ENCODE data around the gene SLC25A36.
A peak's percentile ranks its signal among the peaks of the same experiment; 100 is the strongest.

SLC25A36 gene

GRCh38 chr3:140941434-140942220 lies at the start of gene SLC25A36:
Gene SLC25A36, plus strand, starts transcription at chr3:140941836. Its CDS starts 219 bp downstream, at chr3:140942055.
- DNase-seq: peak; percentile 96 to 97

DNA sequence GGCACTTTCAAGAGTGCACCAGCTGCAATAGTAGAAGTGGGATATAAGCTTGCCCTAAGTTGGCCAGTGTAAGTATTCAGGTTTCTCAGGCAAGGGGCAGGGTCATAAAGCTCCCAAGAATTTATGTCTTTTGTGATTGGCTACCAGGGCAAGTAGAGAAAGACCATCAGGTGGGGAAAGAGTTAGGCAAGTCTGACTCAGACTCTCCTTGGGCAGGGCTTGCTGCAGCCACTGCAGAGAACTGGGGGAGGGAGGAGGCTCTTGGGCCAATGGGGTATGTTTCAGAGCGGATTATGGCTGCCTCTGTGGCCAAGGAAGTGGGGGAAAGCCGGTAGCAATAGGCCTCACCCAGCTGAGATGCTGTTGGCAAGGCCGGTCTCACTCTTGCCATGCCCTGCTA lies 44.6 kb upstream of the SLC25A36 start:
- no peak for DNase-seq

DNA sequence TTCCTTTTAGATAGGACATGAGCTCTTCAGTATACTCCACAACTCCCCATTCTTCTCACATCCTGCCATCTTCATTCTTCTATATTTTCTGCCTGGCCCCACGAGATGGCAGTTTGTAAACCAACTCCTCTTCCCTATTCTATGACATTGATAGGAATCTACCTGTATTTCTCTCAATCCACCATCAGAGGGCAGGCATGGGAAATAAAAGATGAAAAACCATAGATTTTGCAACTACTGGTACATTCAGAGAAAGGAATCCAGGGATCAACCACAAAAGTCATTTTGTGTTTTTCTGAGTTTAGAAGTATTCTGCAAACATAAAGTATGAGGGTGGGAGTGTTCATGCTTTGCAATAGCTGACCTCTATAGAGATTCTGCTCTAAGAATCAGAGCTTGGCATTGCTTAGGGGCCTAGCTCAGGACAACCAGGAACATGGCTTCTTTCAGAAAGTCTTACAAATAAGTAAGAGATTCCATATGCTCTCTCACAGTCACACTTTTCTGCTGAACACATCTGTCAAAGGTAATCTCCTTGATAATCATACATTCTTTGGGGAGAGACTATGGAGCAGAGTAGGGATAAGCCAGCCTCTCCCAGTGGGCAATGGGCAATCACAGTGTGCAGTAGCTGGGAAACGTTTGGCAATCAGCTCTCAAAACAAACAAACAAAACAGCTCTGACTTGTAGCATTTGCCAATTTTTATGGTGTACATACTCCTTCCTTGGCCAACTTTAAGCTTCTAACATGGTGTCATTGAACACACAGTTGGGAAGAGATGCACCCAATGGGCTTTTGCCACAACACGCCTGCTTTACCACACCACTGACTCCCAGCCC lies 43.1 kb upstream of the SLC25A36 start:
- peak; percentile 70 to 86 for DNase-seq

DNA sequence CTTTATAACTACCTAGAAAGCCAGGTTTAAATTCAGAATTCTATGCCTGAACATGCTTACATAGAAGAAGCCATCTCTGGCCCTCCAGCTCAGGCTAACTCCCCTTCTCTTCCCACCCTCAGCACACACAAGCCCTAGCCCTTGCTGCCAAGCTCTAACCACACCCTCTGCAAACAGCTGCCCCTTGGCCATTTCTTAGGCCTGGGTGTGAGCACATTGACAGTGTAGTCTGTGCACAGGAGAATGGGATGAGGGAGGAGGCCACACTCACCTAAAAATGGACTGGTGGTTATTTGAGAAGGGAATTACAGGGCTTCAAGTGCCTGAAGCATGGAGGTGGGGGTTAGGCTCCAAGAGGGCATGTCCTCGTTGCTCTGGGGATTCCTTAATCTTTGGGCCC lies 42.3 kb upstream of the SLC25A36 start:
- DNase-seq: no peak

DNA sequence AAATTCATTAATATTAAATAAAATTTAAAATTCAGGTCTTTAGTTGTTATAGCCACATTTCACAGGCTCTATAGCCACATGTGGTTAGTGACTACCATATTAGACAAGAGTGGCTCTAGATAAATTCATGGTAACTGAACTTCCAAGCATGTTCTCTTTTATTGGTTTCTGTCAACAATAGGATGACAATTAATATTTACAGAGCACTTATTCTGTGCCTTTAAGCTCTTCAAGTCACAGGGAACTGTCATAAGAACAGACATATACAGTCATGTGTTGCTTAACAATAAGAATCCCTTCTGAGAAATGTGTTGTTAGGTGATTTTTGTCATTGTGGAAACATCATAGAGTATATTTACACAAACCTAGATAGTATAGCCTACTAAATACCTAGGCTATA lies 38.8 kb upstream of the SLC25A36 start:
- no peak for DNase-seq

GRCh38 chr3:140903196-140903595 lies 38.4 kb upstream of the SLC25A36 start:
- DNase-seq: no peak

- no peak for DNase-seq
These were observed 37.1 kb upstream of the SLC25A36 start for GRCh38 chr3:140904521-140904920.

- no peak for DNase-seq
These were observed 36.1 kb upstream of the SLC25A36 start for GRCh38 chr3:140905559-140905958.

DNA sequence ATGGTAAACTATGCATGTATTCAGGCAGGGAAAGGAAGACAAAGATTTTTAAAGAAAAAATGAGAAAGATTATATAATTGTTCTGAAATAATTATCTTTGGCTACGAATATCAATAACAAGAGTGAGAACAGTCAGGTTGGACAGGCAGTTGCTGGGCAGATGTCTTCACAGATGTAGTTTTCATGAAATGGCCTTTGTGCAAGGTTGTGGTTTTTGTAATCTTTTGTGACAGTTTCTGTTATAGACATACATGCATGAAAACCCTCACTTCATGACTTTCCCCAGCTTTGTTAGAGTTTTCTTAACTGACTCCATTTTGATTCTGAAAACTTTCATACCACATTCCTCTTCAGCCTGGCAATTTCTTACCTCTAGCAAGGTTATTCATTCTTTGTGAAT lies 34.9 kb upstream of the SLC25A36 start:
- no peak for DNase-seq

GRCh38 chr3:140910860-140911259 lies 30.8 kb upstream of the SLC25A36 start:
- peak; percentile 1 to 9 for DNase-seq

- no peak for DNase-seq
These were observed 29.8 kb upstream of the SLC25A36 start for GRCh38 chr3:140911822-140912221.

DNA sequence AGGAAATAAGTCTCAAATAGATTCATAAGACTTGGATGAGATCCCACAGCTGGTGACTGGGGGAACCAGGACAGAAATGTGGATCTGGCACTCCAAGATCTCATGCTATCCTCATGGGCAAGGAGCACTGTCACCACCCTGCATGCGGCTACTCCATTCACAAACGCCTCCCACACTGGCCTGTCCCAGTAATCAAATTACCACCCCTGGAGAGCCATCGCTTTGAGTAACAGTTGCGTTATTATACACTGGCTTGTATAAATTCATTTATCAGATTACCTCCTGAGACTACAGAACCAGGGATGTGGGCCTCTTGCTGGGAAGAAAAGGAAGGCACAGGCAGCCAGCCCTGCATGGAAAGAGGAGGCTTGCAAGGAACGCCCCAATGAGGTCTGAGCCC lies 27.9 kb upstream of the SLC25A36 start:
- DNase-seq: no peak

DNA sequence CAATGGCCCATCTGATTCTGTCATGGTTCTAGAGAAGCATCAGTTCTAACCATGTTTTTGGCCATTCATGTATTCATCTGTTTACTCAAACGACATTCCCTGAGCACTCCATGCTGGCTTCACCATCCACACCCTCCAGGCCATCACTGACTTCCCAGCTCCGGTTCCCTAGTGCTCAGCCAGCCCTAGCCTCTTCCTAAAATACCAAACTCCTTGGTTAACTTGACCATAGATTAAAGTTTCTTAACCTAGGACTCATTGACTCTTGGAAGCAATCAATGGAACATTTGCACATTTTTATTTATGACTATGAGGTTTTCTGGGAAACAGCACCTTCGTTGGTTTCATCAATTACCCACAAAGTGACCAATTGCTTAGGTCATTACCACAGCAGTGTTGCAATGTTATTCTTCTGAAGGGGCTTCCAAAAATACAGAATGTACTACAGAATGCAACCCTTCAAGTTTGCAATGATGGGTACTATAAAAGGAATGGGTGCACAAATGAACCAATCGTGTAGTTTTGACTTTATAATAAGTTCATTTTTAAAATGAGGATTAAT lies 27.2 kb upstream of the SLC25A36 start:
- DNase-seq: no peak

DNA sequence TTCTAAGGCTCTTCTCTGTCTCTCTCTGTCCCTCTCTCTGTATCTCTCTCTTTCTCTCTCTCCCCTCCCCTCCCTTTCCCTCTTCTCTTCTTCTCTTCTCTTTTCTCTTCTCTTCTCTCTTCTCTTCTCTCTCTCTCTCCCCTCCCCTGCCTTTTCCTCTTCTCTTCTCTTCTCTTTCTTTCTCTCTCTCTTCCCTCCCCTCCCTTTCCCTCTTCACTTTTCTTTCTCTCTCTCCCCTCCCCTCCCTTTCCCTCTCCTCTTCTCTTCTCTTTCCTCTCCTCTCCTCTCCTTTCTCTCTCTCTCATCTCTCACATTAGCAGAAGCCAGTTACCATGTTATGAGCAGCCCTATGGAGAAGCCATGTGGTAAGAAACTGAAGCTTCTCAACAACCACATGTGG lies 25.0 kb upstream of the SLC25A36 start:
- no peak for DNase-seq

- no peak for DNase-seq
These were observed 23.9 kb upstream of the SLC25A36 start for GRCh38 chr3:140917772-140918171.

GRCh38 chr3:140920029-140920428 lies 21.6 kb upstream of the SLC25A36 start:
- no peak for DNase-seq

DNA sequence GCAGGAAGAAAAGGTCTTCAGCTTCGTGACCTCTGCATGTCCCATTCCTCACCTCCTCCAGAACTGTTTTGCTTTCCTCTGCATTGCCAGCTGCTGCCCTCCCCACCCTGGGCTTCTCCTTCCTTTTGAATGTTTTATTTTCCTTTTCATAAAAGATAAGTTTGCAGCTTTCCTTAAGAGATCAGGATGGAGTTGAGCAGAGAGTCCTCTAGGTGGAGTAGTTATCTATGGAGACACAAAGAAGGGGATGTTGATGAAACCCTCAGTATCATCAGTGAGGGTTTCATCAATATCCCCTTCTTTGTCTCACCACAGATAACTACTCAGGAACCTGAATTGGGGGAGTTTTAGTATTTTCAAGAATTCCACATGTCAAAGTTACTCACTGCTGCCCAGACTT lies 19.0 kb upstream of the SLC25A36 start:
- peak; percentile 62 to 79 for DNase-seq

DNA sequence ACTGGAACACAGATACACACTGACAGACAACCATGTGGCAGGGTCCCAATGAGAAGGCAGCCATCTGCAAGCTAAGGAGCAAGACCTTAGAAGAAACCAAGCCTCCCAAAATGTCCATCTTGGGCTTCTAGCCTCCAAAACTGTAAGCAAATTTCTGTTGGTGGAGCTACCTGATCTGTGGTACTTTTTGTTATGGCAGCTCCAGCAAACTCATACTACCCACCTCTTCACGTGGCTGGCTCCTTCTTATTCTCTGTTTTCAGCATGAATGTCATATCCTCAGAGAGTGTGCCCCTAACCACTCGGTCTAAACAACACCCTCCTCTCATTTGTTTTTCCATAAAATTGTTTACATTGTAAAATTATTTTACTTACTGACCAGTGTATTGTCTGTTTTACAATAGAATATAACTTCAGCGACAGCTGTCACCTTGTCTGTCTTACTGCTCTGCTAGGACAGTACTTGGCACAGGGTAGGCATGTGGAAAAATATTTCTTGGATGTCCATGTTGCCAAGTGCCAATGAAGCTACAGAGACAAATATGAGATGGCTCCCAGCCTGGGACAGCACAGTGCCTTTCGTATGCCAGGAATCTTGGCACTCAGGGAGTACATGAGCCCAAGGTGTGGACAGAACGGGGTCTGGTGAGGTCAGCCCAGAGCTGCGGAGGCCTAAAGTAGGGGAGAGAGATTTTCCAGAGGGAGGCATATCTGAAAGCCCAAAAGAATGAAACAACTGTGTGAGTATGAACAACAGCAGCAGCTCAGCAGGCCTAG lies 17.4 kb upstream of the SLC25A36 start:
- no peak for DNase-seq

DNA sequence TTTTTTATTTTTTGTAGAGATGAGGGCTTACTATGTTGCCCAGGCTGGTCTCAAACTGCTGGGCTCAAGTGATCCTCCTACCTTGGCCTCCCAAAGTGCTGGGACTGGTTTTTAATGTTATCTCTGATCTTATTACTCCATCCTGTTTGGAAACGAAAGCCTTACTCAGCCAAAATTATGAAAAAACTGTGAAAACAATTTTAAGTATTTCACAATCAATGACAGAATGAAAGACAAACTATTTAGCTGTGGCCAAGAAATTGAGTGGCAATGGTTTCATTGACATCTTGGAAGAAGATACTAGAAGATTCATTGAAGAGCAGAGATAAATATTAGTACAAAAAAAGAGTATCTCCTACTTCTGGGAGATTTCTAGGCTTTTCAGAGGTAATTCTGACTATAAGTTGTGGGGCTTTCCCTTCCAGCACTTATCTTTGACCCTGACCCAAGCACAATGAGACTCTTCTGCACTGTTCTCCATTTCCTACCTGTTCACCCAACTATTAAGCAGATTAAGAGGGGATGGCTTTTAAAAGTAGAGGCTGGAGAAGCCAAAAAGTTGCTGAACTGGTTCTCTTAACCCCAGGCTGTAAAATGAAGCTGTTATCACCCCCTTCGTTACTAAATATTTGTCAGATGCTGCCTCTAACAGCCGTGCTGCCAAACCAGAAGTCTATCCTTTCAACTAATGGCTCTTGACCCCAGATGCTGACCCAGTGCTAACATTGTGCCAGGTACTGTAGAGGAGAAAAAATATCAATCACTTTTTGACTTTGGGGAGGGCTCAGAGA lies 14.2 kb upstream of the SLC25A36 start:
- no peak for DNase-seq

DNA sequence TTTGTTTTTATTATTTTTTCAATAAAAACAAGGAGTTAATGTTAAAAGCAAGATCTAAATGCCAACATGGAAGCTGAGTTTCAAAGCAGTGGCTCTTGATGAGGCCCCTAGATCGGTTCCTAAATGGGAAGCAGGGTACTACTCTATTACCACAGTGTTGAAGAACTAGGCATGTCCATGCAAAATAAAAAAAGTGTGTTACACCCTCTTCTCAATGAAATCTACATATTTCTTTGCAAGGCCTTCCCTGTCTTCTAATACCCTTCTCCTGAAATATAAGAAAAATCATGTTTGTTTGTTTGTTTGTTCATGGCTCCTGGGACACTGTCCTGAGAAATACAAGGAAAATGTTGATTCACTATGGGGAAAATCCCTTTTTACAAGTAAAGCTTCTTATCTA lies 12.2 kb upstream of the SLC25A36 start:
- no peak for DNase-seq

GRCh38 chr3:140931016-140931454 lies 10.6 kb upstream of the SLC25A36 start:
- DNase-seq: no peak

- no peak for DNase-seq
These were observed 9.8 kb upstream of the SLC25A36 start for GRCh38 chr3:140931801-140932200.
